H1 (cell line): ENCODE data around the gene BTD. TPM values are rescaled to one million over a fixed set of nuclear protein-coding genes. Genes with fewer than 3 reads are reported as not detected.
A peak's percentile ranks its signal among the peaks of the same experiment; 100 is the strongest.

Experiments
- CTCF ChIA-PET: fragments of 300-600 bp; sonication (Branson Sonifier 250); formaldehyde crosslinking; loops from one replicate; lab custom pipeline; 2021; ENCODE audit not compliant: partially characterized antibody; lab: Charles Lee
- POLR2A ChIA-PET: fragments of 300-600 bp; sonication (Branson Sonifier 250); formaldehyde crosslinking; loops from one replicate; lab custom pipeline; 2021; ENCODE audit warnings: inconsistent platforms; ENCODE audit not compliant: partially characterized antibody; lab: Charles Lee
- DNase-seq, 2 experiments: peaks; one replicate each; pipeline versions ENCODE4 v3.0.0 to v3.0.0-alpha.2; 2010 to 2022; ENCODE audit warnings: low spot score in 2 of 2, low read depth in 1 of 2, mixed read lengths in 1 of 2
- FAIRE-seq: peaks from 2 replicates; lab custom pipeline; 2011; peaks lifted over from hg19 to GRCh38; lab: Jason Lieb, UNC
- H2AFZ ChIP-seq: 2 replicates; pipeline ENCODE4 v1.8.1; 2012; ENCODE audit warnings: low read length, inconsistent platforms
- H2AK5ac ChIP-seq: 2 replicates; pipeline ENCODE4 v1.6.1; 2013; ENCODE audit warnings: low read depth, low read length
- H2BK120ac ChIP-seq: replicated peaks from 2 replicates; pipeline ENCODE3; 2013; ENCODE audit warnings: low read depth, low read length, inconsistent platforms
- H2BK12ac ChIP-seq: 2 replicates; pipeline ENCODE4 v1.6.1; 2013; ENCODE audit warnings: low read depth, low read length
- H2BK15ac ChIP-seq: 2 replicates; pipeline ENCODE4 v1.6.1; 2013; ENCODE audit warnings: low read length
- H2BK20ac ChIP-seq: 2 replicates; pipeline ENCODE4 v1.6.1; 2013; ENCODE audit warnings: low read length
- H2BK5ac ChIP-seq: 2 replicates; pipeline ENCODE4 v1.6.1; 2013; ENCODE audit warnings: low read depth, low read length
- H3K14ac ChIP-seq: 2 replicates; pipeline ENCODE4 v1.6.1; 2013; ENCODE audit warnings: inconsistent platforms; ENCODE audit not compliant: insufficient read length
- H3K18ac ChIP-seq: 2 replicates; pipeline ENCODE4 v1.6.1; 2013; ENCODE audit warnings: low read length; ENCODE audit errors: extremely low read depth
- H3K23ac ChIP-seq: 2 replicates; pipeline ENCODE4 v1.6.1; 2013; ENCODE audit warnings: inconsistent platforms; ENCODE audit not compliant: insufficient read length
- H3K23me2 ChIP-seq: 2 replicates; pipeline ENCODE4 v1.6.1; 2013; ENCODE audit warnings: low read depth, low read length
- H3K27ac ChIP-seq: 2 replicates; pipeline ENCODE4 v1.6.1; 2011; ENCODE audit warnings: low read depth, low read length, inconsistent platforms
- H3K27me3 ChIP-seq, 4 experiments: replicated peaks in 1 of 4; 1 replicate in 1 of 4; 2 replicates in 3 of 4; pipeline versions ENCODE4 v1.6.1 to v1.8.1; 2011 to 2013; ENCODE audit warnings: low read length in 3 of 4, mild to moderate bottlenecking in 3 of 4, inconsistent platforms in 2 of 4, mixed read lengths in 2 of 4, moderate library complexity in 1 of 4; ENCODE audit not compliant: control insufficient read depth in 3 of 4, insufficient read depth in 3 of 4; ENCODE audit errors: extremely low read depth in 1 of 4
- H3K36me3 ChIP-seq, 4 experiments: 2 replicates each; pipeline versions ENCODE4 v1.6.1 to v1.8.1; 2011 to 2013; ENCODE audit warnings: mild to moderate bottlenecking in 4 of 4, low read length in 3 of 4, moderate library complexity in 2 of 4, control low read depth in 1 of 4, inconsistent platforms in 1 of 4; ENCODE audit not compliant: insufficient read depth in 4 of 4, control insufficient read depth in 2 of 4
- H3K4ac ChIP-seq: replicated peaks from 2 replicates; pipeline ENCODE3; 2013; ENCODE audit warnings: low read length, low read depth, mixed read lengths, inconsistent platforms; ENCODE audit not compliant: insufficient read length
- H3K4me1 ChIP-seq, 4 experiments: replicated peaks in 1 of 4; 1 replicate in 1 of 4; 2 replicates in 3 of 4; pipeline versions ENCODE4 v1.6.1 to v1.8.1; 2011 to 2013; ENCODE audit warnings: low read length in 3 of 4, inconsistent platforms in 2 of 4, mixed read lengths in 1 of 4; ENCODE audit not compliant: insufficient read depth in 4 of 4, control insufficient read depth in 3 of 4
- H3K4me2 ChIP-seq, 2 experiments: 2 replicates each; pipeline versions ENCODE4 v1.6.1 to v1.8.1; 2011 to 2013; ENCODE audit warnings: low read depth in 2 of 2, low read length in 2 of 2, control low read depth in 1 of 2, inconsistent platforms in 1 of 2, mild to moderate bottlenecking in 1 of 2; ENCODE audit not compliant: insufficient read depth in 1 of 2
- H3K4me3 ChIP-seq, 4 experiments: fragments of 200-600, 300-600 bp in 1 of 4; sonication (generic), shearing (Covaris generic), sonication (Bioruptor Twin) in 1 of 4; 2 replicates each; pipeline versions ENCODE4 v1.5.1 to v1.8.1; 2011 to 2016; ENCODE audit warnings: low read length in 4 of 4, low read depth in 3 of 4, control low read depth in 2 of 4, inconsistent platforms in 2 of 4, mild to moderate bottlenecking in 2 of 4, mixed read lengths in 1 of 4, moderate library complexity in 1 of 4; ENCODE audit not compliant: insufficient read depth in 2 of 4; ENCODE audit errors: extremely low read depth in 1 of 4
- H3K56ac ChIP-seq: replicated peaks from 2 replicates; pipeline ENCODE3; 2013; ENCODE audit warnings: low read depth, mild to moderate bottlenecking, mixed read lengths, low read length, inconsistent platforms; ENCODE audit not compliant: insufficient read length
- H3K79me1 ChIP-seq: 2 replicates; pipeline ENCODE4 v1.6.1; 2013; ENCODE audit warnings: low read depth, low read length, control low read depth
- H3K79me2 ChIP-seq, 2 experiments: 2 replicates each; pipeline versions ENCODE4 v1.6.1 to v1.8.1; 2012 to 2013; ENCODE audit warnings: low read length in 2 of 2, mild to moderate bottlenecking in 2 of 2, inconsistent platforms in 1 of 2; ENCODE audit not compliant: insufficient read depth in 2 of 2, control insufficient read depth in 1 of 2
- H3K9ac ChIP-seq, 4 experiments: replicated peaks in 1 of 4; 1 replicate in 1 of 4; 2 replicates in 3 of 4; pipeline versions ENCODE4 v1.6.1 to v1.8.1; 2011 to 2013; ENCODE audit warnings: low read depth in 3 of 4, low read length in 3 of 4, control low read depth in 2 of 4, mild to moderate bottlenecking in 2 of 4, moderate library complexity in 2 of 4, inconsistent platforms in 1 of 4; ENCODE audit errors: extremely low read depth in 1 of 4
- H3K9me3 ChIP-seq, 2 experiments: 2 replicates each; pipeline versions ENCODE4 v1.6.1 to v1.8.1; 2012 to 2013; ENCODE audit warnings: mild to moderate bottlenecking in 2 of 2, moderate library complexity in 2 of 2, control low read depth in 1 of 2, inconsistent platforms in 1 of 2, low read depth in 1 of 2, low read length in 1 of 2, mixed read lengths in 1 of 2; ENCODE audit not compliant: insufficient read depth in 2 of 2
- H4K20me1 ChIP-seq, 2 experiments: replicated peaks in 1 of 2; 2 replicates each; pipeline versions ENCODE3 to v1.8.1; 2011 to 2013; ENCODE audit warnings: inconsistent platforms in 2 of 2, low read length in 2 of 2, mild to moderate bottlenecking in 1 of 2; ENCODE audit not compliant: insufficient read depth in 2 of 2, control insufficient read depth in 1 of 2
- H4K5ac ChIP-seq: 2 replicates; pipeline ENCODE4 v1.6.1; 2013; ENCODE audit warnings: low read length, low read depth, mixed read lengths, inconsistent platforms; ENCODE audit not compliant: insufficient read length
- H4K8ac ChIP-seq: 2 replicates; pipeline ENCODE4 v1.8.0; 2013; ENCODE audit warnings: mild to moderate bottlenecking, moderate library complexity, low read length, inconsistent platforms; ENCODE audit not compliant: insufficient read depth; ENCODE audit errors: extremely low read depth
- H4K91ac ChIP-seq: replicated peaks from 2 replicates; pipeline ENCODE3; 2013; ENCODE audit warnings: low read length, mixed read lengths, inconsistent platforms; ENCODE audit not compliant: insufficient read length
- E2F6 ChIP-seq: IDR thresholded peaks from 2 replicates; pipeline ENCODE4 v1.6.1; 2012; ENCODE audit warnings: inconsistent platforms
- RNF2 ChIP-seq: fragments of 200-900, 300-1000 bp; sonication (generic); IDR thresholded peaks from 2 replicates; pipeline ENCODE4 v1.7.1; 2016; ENCODE audit warnings: borderline replicate concordance, low read depth, mild to moderate bottlenecking, antibody characterized with exemption, low read length; ENCODE audit not compliant: poor library complexity, severe bottlenecking; ENCODE audit errors: missing control alignments
- TEAD4 ChIP-seq: IDR thresholded peaks from 2 replicates; pipeline ENCODE4 v1.6.1; 2012; ENCODE audit warnings: low read depth, low read length, inconsistent platforms, mixed read lengths
- WGBS, 2 experiments: shearing (Covaris generic) in 1 of 2; methylation state at CpG; one replicate each; pipeline versions ENCODE4 v1.1.6 to v1.1.7; 2013 to 2015; ENCODE audit warnings: low lambda C conversion rate in 2 of 2, mixed read lengths in 2 of 2, inconsistent platforms in 1 of 2, low coverage in 1 of 2, missing lambda C conversion rate in 1 of 2; ENCODE audit not compliant: insufficient replicate concordance in 2 of 2, insufficient coverage in 1 of 2, insufficient read length in 1 of 2; ENCODE audit errors: extremely low coverage in 1 of 2, missing lambda C conversion rate in 1 of 2; 5-methylcytosine and 5-hydroxymethylcytosine counted together
- polyA plus RNA-seq, 7 experiments: library from polyadenylated mRNA; depleted of rRNA in 3 of 7; stranded (reverse) in 5 of 7; unstranded in 2 of 7; fragments of >200 nt in 5 of 7; fragments of 200-250 nt in 2 of 7; gene quantifications; 1 replicate in 5 of 7; 2 replicates in 1 of 7; 4 replicates in 1 of 7; pipeline versions ENCODE4 v1.2.1 to v1.2.3, GENCODE V29; 2011 to 2013; ENCODE audit warnings: missing spikeins in 2 of 7, mixed read lengths in 2 of 7
- total RNA-seq: library from RNA; stranded (reverse); fragmentation: NEBNext Ultra II Directional; extraction: Animal tissue kit (Norgen Biotek cat#: 25700); gene quantifications from 2 replicates; pipeline ENCODE4 v1.2.1, GENCODE V29; 2021

BTD gene
- total and polyA plus RNA-seq, 2 of the 8 experiments (the other 6 are each of a cell fraction or from before 2014, with no cell fraction given) = 21.8 to 36.7 TPM

GRCh38 chr3:15637131-15637951 is 35.8 kb downstream of the BTD start:
- Histone ChIP-seq H3K27ac (no peak overlapping the region), H3K4me3 (no peak overlapping the region), H3K79me1 (no peaks in the 10 kb centered on the region), H2BK20ac (0 out of 2 replicates have a peak overlapping the region, but pooled peaks have one; percentile 23), H4K20me1 (no peaks in the 10 kb centered on the region), H2BK120ac (no peak overlapping the region), H2BK15ac (no peak overlapping the region), H2BK12ac (no peak overlapping the region; the same call in 1 of the 2 replicates), H4K91ac (no peak overlapping the region), H3K9ac (no peak overlapping the region), H3K36me3 (peaks cover 0 to 3% (median 0%) of the 10 kb centered on the region in 4 experiments; a peak in 1 of 8 replicates), H4K8ac (no peak overlapping the region), H3K23ac (no peak overlapping the region), H3K14ac (no peak overlapping the region), H3K4me1 (peaks cover 6 to 28% (median 13%) of the 10 kb centered on the region in 4 experiments), H3K27me3 (no peaks in the 10 kb centered on the region), H4K5ac (no peak overlapping the region), H2BK5ac (no peak overlapping the region), H3K23me2 (no peaks in the 10 kb centered on the region), H3K18ac (no peak overlapping the region), H3K9me3 (no peaks in the 10 kb centered on the region), H3K79me2 (no peaks in the 10 kb centered on the region), H2AFZ (no peak overlapping the region), H3K4me2 (no peak overlapping the region), H2AK5ac (peak overlapping the region; percentile 17; the same call in 1 of the 2 replicates), H3K4ac (no peak overlapping the region), H3K56ac (no peak overlapping the region)
- FAIRE-seq (no peak), DNase-seq (no peak)
- ChIA-PET CTCF (interaction anchor here (0.5 to 0.8 kb wide), 3 partner anchors 10 to 93 kb away, joined by 3 read pairs; no protein-coding TSS in a partner anchor), POLR2A (no interaction called here)
- 95% methylated on average over 7 of the region's 7 CpGs; no CpG with 5 or more reads in 1 of the 2 experiments for WGBS, 2 experiments
- TF ChIP-seq E2F6 (no peak), TEAD4 (no peak), RNF2 (no peak)
